Measurements from ENCODE around the gene IL21R.
"Not testable (repeated sequence)": the region's sequence is repeated elsewhere in the genome, so short reads cannot be mapped to it uniquely, and the experiment has no call there.

IL21R gene

DNA sequence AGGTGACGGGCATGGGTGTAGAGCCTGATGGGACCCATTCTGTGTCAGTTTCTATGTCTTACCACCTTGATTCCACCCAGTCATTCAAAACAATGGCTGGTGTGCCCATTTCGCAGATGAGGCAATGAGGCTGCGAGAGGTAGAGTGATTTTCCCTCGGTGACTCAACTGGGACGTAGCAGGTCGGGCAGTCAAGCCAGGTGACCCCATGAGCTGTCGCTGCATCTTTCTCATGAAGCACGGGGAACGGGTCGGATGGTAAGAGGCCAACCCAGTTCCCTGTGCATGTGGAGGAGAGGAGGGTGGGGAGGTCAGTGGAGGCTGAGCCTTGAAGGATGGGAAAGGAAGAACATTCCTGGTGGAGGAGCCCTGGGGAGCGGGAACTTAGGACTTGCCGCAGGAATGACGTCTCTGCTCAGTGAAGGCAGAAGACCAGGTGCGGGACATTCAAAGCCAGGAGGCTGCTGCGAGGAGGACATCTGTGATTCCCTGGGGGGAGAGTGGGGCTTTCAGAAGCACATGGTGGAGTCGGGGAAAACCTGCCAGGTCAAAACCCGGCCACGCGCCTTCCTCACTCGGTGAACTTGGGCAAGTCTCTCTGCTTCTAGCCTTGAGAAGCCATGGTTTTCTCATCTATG, 1.1 kb downstream of the IL21R start:
- no peak for DNase-seq

DNA sequence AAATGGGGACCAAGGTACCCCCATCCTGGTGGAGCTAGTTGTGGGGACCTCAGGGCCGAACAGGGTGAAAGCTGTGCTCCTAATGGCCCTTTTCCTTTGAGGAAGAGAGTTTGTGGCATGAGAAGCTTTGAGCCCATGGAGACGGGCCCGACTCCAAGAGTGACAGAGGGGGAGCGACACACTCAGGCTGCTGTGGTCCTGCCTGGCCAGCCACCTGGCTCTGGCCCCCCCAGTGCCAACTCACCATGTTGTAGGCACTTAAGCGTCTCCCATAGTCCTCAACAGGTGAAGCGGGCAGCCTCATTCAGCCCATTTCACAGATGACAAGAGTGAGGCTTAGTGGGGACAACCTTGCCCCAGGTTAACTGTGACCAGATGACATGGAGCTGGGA, 1.6 kb downstream of the IL21R start:
- no peak for DNase-seq

DNA sequence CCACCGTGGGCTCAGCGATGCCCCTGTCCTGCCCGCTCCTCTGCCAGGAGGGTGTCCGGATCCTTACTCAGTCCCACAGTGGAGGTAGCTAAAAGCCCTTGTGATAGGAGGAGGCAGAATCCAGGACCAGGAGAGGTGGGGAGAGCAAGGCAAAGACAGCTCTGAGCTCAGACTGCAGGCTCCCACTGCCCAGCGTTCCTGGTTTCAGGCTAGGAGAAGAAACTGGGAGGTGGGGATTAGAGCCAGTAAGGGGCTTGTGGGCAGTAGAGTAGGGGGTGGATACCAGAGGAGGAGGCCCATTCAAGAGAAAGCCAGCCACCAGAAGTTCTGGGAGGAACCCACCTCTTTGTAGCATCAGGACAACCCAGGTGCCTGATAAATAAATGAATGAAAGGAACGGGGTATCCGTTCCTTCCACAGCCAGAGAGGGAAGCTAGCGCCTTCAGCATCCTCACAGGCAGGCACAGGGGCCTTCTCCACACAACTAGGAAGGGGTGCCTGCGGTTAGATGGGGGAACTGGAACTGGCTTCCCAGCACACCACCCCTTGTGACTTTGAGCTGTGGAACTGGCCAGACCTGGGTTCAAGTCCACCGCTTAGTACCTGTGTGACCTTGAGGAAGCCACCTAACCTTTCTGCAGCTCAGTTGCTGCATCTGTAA, 2.3 kb downstream of the IL21R start:
- DNase-seq: no peak

GRCh38 chr16:27405546-27406451, 3.8 kb downstream of the IL21R start:
- no peak for DNase-seq

GRCh38 chr16:27406511-27407128, 4.6 kb downstream of the IL21R start:
- DNase-seq: no peak

- DNase-seq: no peak
Observed at GRCh38 chr16:27407133-27407532, 5.2 kb downstream of the IL21R start.

DNA sequence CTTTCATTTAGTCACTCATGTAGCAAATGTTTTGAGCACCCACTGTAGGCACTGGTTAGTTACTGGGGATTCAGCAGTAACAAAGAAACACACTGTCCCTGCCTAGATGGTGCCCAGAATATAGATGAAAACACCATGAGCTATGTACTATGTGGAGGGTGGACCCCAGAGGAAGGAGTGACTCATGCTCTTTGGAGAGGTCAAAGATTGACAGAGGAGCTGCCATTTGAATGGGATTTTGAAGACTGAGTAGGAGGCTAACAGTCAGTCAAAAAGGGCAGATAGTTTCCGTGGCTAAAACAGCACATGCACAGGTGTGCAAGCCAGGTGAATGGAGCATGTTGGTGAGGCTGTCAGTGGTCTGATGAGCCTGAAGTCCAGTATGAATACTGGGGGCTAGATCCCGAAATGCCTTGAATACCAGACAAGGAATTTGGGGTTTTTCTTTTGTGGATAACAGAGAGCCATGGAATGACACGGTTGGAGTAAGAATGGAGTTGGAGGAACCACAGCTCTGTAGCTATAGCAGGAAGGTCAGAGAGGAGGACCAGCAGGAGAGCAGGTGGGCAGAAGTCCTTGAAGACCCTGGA, 6.1 kb downstream of the IL21R start:
- DNase-seq: peak; percentile 37

GRCh38 chr16:27408602-27409031, 6.6 kb downstream of the IL21R start:
- no peak for DNase-seq

GRCh38 chr16:27409958-27410357, 8.0 kb downstream of the IL21R start:
- DNase-seq: not testable (repeated sequence)

DNA sequence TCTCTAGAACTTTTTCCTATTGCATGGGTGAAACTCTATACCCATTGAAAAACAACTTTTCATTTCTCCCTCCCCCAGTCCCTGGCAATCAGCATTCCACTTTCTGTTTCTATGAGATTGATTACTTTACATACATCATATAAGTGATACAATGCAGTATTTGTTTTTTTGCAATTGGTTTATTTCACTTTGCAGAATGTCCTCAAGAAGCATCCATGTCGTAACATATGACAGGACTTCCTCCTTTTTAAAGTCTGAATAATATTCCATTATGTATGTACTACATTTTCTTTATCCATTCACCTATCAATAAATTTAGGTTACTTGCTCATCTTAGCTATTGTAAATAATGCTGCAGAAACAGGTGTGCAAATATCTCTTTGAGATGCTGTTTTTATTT, 8.8 kb downstream of the IL21R start:
- DNase-seq: no peak

DNA sequence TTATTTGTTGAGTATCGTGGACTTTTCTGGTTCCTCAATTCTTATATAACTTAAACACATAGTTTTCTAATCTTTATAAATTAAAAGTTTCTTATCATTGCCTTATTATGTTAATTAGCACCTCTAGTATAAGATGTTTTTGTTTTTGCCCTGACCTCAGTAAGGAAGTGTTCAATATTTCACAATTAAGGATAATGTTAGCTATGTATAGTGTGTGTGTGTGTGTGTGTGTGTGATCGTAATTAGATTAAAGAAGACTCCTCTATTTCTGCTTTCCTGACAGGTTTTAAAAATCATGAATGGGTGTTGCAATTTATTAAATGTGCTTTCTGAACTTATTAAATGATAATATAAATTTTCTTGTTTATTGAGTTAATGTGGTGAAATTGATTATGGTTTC, 12.0 kb downstream of the IL21R start:
- no peak for DNase-seq

DNA sequence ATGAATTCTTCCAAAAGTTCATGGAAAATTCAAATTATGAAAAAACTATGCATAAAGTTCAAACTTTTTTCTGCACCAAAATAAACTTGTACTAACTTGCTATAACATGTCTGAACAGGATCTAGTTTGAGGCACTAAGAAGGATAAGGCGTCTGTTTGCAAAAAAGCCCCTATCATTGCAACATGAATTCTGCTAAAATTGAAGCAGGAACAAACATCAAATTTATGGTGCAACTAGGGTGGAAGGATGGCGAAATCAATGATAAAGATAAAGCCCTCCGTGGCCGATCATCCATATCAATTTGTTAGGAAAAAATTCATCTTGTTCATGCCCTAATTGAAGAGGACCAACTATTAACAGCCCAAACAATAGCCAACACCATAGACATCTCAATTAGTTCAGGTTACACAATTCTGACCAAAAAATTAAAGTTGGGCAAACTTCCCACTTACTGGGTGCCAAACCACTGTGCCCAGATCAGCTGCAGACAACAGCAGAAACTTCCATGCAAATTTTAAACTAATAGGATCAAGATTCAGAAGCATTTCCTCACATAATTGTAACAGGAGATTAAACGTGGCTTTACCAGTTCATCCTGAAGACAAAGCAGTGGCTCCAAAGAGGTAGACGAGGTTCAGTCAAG, 12.9 kb downstream of the IL21R start:
- no peak for DNase-seq

DNA sequence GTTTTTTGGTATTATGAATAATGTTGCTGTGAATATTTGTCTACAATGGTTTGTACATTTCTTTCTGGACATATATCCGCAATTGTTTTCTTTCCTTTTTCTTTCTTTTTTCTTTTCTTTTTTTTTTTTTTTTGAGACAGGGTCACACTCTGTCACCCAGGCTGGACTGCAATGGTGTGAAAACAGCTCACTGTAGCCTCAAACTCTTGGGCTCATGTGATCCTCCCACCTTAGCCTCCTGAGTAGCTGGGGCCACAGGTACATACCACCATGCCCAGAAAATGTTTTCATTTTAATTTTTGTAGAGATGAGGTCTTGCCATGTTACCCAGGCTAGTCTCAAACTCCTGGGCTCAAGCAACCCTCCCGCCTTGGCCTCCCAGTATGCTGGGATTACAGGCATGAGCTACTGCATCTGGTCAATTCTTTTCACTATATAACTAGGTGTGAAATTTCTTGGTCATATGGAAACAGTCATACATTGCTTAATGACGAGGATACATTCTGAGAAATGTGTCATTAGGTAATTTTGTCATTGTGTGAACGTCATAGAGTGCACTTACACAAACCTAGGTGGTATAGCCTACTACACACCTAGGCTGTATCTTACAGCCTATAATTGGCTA, 15.2 kb downstream of the IL21R start:
- no peak for DNase-seq

- no peak for DNase-seq
Observed at GRCh38 chr16:27421961-27422740, 20.2 kb downstream of the IL21R start.

GRCh38 chr16:27424772-27425498, 23.0 kb downstream of the IL21R start:
- no peak for DNase-seq

DNA sequence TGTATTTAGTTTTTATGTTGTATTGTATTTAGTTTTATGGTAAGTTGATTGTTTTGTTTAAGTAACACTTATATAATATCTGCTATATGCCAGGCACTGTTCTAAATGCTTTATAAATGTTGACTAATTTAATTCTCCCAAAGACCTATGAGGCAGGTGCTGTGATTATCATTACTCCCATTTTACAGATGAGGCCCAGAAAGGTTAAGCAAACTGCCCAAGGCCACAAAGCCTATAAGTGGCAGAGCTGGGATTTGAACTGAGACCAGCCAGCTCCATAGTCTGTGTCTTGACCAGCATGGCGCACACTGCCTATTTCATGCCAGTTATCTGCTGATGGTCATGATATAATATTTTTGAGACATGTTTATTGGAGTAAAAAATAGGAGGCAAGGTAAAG, 24.0 kb downstream of the IL21R start:
- no peak for DNase-seq

- peak; percentile 71 for DNase-seq
Observed at GRCh38 chr16:27426423-27427408, 24.7 kb downstream of the IL21R start.

- DNase-seq: no peak
Observed at GRCh38 chr16:27427538-27427937, 25.6 kb downstream of the IL21R start.
